RKO (cell line): ENCODE measurements around the gene TNFRSF18.
"Not testable (repeated sequence)": the region's sequence is repeated elsewhere in the genome, so short reads cannot be mapped to it uniquely, and the experiment has no call there.

Source experiments
- DNase-seq: peaks from one replicate; pipeline ENCODE4 v3.0.0-alpha.2; 2016; ENCODE audit warnings: low spot score

The TNFRSF18 gene

GRCh38 chr1:1177452-1178206 lies 28.8 kb downstream of the TNFRSF18 start:
- DNase-seq, result no peak

DNA sequence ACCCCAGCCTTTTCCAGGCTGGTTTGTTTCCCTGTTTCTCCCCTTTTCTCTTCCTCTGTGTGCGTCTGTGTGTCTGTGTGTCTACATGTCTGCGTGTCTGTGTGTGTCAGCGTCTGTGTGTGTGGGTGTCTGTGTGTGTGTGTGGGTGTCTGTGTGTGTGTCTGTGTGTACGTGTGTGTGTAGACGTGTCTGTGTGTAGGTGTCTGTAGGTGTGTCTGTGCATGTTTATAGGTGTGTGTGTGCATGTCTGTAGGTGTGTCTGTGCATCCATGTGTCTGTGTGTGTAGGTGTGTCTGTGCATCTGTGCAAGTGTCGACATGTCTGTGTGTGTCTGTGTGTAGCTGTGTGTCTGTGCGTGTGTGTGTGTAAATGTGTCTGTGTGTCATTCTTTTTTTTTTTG lies 29.5 kb downstream of the TNFRSF18 start:
- no peak for DNase-seq

GRCh38 chr1:1176063-1176761 lies 30.2 kb downstream of the TNFRSF18 start:
- DNase-seq, result not testable (repeated sequence)

GRCh38 chr1:1175221-1176062 lies 30.9 kb downstream of the TNFRSF18 start:
- DNase-seq, result no peak

DNA sequence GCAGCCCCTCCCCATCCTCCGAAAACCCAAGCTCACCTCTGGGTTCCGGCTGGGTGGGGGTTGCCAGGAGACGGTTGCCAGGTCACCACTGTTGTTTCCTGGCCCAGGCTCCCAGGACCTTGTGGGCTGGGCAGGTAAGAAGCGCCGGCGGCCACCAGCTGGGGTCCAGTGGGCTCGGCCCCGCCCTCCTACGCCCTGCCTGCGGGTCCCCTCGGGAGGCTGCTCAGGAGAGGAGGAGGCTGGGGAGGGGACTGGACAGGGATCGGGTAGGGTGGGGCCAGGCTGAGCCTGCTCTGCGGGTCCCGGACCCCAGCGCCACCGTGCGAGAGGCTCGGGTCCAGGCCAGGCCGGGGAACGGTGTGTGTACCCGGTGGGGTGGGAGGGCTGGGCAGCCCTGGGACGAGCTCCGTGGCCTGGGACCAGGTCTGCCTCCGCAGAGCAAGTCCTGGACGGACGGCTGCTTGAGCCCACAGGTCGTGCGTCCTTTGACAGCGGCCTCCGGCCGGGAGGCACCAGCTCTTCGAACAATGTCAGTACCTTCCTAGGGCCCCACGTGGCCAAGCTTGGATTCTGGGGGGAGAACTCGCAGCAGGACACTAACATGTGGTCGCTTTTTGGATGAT lies 32.5 kb downstream of the TNFRSF18 start, which contains the start of gene TTLL10:
Gene TTLL10 (plus strand): TSS at position 88 of the 623 bp plus-strand sequence. CDS start 5,336 bp downstream, outside the sequence.
- DNase-seq, result no peak

- DNase-seq, result no peak
Measured at GRCh38 chr1:1173061-1173792, 33.2 kb downstream of the TNFRSF18 start.

DNA sequence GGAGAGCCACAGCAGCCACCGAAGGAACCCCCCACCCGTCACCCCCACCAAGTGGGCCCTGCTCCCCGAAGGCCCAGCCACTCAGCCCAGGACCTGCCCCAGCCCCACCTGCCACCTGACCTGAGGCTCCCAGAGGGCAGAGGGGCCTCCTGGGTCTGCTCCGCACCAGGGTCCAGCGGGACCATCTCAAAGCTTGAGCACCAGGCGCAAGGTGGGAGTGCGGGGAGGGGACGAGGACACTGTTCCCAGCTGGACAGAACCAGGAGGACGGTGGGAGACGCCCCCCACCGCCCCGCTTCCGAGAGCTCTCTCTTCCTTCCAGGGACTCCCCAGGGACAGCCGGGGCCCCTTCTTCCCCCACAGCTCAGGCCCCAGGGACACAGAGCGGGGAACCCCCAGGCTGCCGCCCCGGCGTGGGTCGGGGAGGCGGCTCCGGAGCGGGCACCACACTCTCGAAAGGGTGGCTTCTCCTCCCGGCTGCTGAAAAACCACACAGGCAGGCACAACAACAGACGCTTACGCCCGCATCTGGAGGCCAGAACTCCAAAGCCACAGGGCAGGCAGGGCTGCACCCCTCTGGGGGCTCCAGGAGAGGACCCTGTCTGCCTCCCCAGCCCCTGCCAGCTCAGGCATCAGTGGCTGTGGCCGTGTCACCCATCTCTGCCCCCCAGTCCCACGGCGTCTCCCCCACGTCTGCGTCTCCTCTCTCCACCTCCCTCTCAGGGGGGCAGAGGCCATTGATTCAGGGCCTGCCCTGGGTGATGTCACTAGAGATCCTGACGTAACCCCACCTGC lies 34.6 kb downstream of the TNFRSF18 start:
- DNase-seq, result no peak

GRCh38 chr1:1171161-1171545 lies 35.2 kb downstream of the TNFRSF18 start:
- DNase-seq, result no peak

- DNase-seq, result no peak
Measured at GRCh38 chr1:1170215-1171091, 35.9 kb downstream of the TNFRSF18 start.

DNA sequence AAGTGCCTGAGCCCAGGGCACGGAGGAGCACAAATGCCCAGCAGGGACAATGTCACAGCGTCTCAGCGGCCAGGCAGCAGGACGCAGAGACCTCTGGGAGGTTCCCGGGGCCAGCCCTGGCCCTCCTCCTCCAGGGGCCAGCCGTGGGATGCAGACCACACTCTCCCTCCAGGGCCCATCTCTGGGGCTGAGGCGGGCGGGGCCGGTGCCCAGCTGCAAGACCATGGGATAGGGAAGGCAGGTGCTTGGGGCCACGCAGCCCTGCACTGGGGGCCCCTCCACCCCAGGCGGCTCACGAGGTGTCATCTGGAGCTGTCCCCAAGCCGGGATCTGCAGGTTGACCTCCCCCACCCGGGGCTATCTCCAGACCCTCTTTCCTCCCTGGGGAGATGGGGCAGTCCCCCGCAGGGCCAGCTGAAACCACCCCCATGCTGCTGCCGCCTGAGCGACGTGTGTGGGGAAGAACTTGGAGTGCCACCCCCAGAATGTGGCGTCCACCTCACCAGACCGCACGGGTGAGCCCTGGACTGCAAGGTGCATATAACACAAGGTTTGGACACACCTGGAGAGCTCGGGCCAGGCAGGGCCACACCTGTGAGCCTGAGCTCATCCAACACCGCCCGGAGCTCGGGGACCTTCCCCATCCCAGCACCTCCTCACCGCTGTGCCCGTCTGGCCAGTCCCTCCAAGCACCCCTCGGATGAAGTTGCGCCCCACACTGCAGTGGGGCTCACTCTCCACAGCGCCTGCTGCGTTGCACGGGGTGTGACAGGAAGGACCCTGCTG lies 36.8 kb downstream of the TNFRSF18 start:
- no peak for DNase-seq

- no peak for DNase-seq
Measured at GRCh38 chr1:1168451-1169411, 37.7 kb downstream of the TNFRSF18 start.

DNA sequence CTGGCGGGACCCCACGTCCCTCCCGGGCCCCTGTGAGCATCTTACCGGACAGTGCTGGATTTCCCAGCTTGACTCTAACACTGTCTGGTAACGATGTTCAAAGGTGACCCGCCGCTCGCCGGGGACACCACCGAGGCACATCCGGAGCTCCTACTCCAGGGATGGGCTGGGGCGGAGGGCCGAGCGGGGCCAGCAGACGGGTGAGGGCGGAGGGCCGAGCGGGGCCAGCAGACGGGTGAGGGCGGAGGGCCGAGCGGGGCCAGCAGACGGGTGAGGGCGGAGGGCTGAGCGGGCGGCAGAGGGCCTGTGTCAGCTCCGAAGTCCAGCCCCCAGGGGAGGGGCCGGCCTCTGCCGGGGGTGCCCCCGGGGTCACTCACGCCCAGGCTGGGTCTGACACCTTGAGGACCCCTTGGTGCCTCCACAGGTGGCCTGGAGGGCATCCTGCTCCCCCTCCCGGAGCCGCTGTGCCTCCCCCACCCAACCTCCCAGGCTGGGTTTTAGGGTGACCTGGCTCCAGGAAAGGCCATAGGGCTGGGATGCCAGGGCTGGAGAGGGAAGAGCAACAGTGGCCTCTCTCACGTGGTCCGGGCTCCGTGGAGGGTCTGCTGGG lies 38.4 kb downstream of the TNFRSF18 start:
- no peak for DNase-seq

- DNase-seq, result no peak
Measured at GRCh38 chr1:1167398-1167821, 39.0 kb downstream of the TNFRSF18 start.

GRCh38 chr1:1166642-1167397 lies 39.6 kb downstream of the TNFRSF18 start:
- DNase-seq, result no peak

GRCh38 chr1:1165900-1166421 lies 40.4 kb downstream of the TNFRSF18 start:
- peak; percentile 34 for DNase-seq

GRCh38 chr1:1165485-1165884 lies 40.9 kb downstream of the TNFRSF18 start:
- peak; percentile 21 for DNase-seq
